K562 (cell line): Measurements from ENCODE around the gene SMIM35. TPM values are rescaled to one million over a fixed set of nuclear protein-coding genes. Genes with fewer than 3 reads are reported as not detected.

ENCODE experiments used
- ATAC-seq: fragments of 200-7000 bp; cut with Tn5 transposase; 3 replicates; pipeline ENCODE4 v1.9.1; 2020; ENCODE audit warnings: moderate library complexity
- BruUV-seq: library from RNA; stranded (reverse); fragments of 400-500 nt; replicated peaks from 2 replicates; lab custom pipeline; 2021; lab: Mats Ljungman, UMichigan
- CTCF ChIA-PET: fragments of 300-600 bp; formaldehyde crosslinking; extraction: SDS; loops from one replicate; lab custom pipeline; 2021; ENCODE audit warnings: low intra/inter-chr PET ratio; lab: Yijun Ruan, JAX
- POLR2A ChIA-PET: fragments of 300-600, 350-650 bp; sonication (Branson Sonifier 250); formaldehyde crosslinking; extraction: SDS; loops from one replicate; lab custom pipeline; 2021; ENCODE audit warnings: antibody characterized with exemption, inconsistent platforms; lab: Yijun Ruan, JAX
- DNase-seq, 4 experiments: peaks; one replicate each; pipeline versions ENCODE4 v3.0.0 to v3.0.0-alpha.2; 2011 to 2018; ENCODE audit warnings: low spot score in 3 of 4, mixed read lengths in 3 of 4; ENCODE audit errors: extremely low read depth in 1 of 4
- FAIRE-seq: peaks from 2 replicates; lab custom pipeline; 2011; peaks lifted over from hg19 to GRCh38; lab: Jason Lieb, UNC
- H2AFZ ChIP-seq: 2 replicates; pipeline ENCODE4 v1.6.0; 2011; ENCODE audit warnings: low read depth, low read length, control low read depth, inconsistent platforms
- H3K27ac ChIP-seq: fragments of 200-600 bp; 3 replicates; pipeline ENCODE4 v1.8.0; 2011; ENCODE audit warnings: low read depth, mild to moderate bottlenecking, control low read depth, inconsistent platforms, low read length, moderate library complexity, mixed read lengths; ENCODE audit errors: extremely low read depth
- H3K27me3 ChIP-seq, 2 experiments: fragments of 300-600 bp in 1 of 2; 2 replicates in 1 of 2; 3 replicates in 1 of 2; pipeline versions ENCODE4 v1.6.0 to v1.8.0; 2011; ENCODE audit warnings: inconsistent platforms in 2 of 2, low read length in 2 of 2, mild to moderate bottlenecking in 1 of 2, mixed read lengths in 1 of 2, moderate library complexity in 1 of 2; ENCODE audit not compliant: control insufficient read depth in 2 of 2, insufficient read depth in 2 of 2
- H3K36me3 ChIP-seq: fragments of 300-600 bp; 3 replicates; pipeline ENCODE4 v1.8.0; 2011; ENCODE audit warnings: mild to moderate bottlenecking, low read length, inconsistent platforms; ENCODE audit not compliant: control insufficient read depth, insufficient read depth
- H3K4me1 ChIP-seq, 2 experiments: fragments of 200-600 bp in 1 of 2; replicated peaks in 1 of 2; 2 replicates in 1 of 2; 3 replicates in 1 of 2; pipeline versions ENCODE4 v1.5.1 to v1.8.0; 2011; ENCODE audit warnings: inconsistent platforms in 2 of 2, low read length in 2 of 2, mild to moderate bottlenecking in 1 of 2, mixed read lengths in 1 of 2, moderate library complexity in 1 of 2; ENCODE audit not compliant: control insufficient read depth in 2 of 2, insufficient read depth in 2 of 2
- H3K4me2 ChIP-seq: 2 replicates; pipeline ENCODE4 v1.6.1; 2011; ENCODE audit warnings: low read length, control low read depth, inconsistent platforms, mixed read lengths; ENCODE audit not compliant: insufficient read depth
- H3K4me3 ChIP-seq: fragments of 200-600 bp; sonication (generic), shearing (Covaris generic); 2 replicates; pipeline ENCODE4 v1.5.1; 2016; ENCODE audit warnings: control low read depth, inconsistent platforms
- H3K79me2 ChIP-seq: fragments of 200-600 bp; 3 replicates; pipeline ENCODE4 v1.8.0; 2011; ENCODE audit warnings: low read length, inconsistent platforms; ENCODE audit not compliant: control insufficient read depth, insufficient read depth
- H3K9ac ChIP-seq, 2 experiments: 2 replicates each; pipeline versions ENCODE4 v1.6.0 to v1.6.1; 2011; ENCODE audit warnings: low read depth in 2 of 2, low read length in 2 of 2, control low read depth in 1 of 2, inconsistent platforms in 1 of 2, mild to moderate bottlenecking in 1 of 2, mixed read lengths in 1 of 2; ENCODE audit not compliant: insufficient read depth in 1 of 2
- H3K9me1 ChIP-seq: one replicate; pipeline ENCODE4 v1.6.0; 2011; ENCODE audit warnings: inconsistent platforms, mild to moderate bottlenecking, low read length, moderate library complexity; ENCODE audit not compliant: control insufficient read depth, insufficient read depth
- H3K9me3 ChIP-seq: replicated peaks from 2 replicates; pipeline ENCODE4 v1.5.1; 2011; ENCODE audit warnings: low read depth, low read length, inconsistent platforms; ENCODE audit not compliant: control insufficient read depth, insufficient read depth
- H4K20me1 ChIP-seq: replicated peaks from 2 replicates; pipeline ENCODE4 v1.6.1; 2011; ENCODE audit warnings: low read length, inconsistent platforms, mixed read lengths; ENCODE audit not compliant: control insufficient read depth, insufficient read depth
- ETV1 ChIP-seq: fragments of 450-650 bp; conservative IDR thresholded peaks from 2 replicates; pipeline ENCODE4 v1.6.1; 2016; ENCODE audit warnings: missing genetic modification characterization, control low read depth, low read depth, missing compliant biosample characterization
- FOXO4 ChIP-seq: fragments of 450-650 bp; formaldehyde crosslinking; IDR thresholded peaks from 2 replicates; pipeline ENCODE4 v1.4.0; 2020; ENCODE audit warnings: mild to moderate bottlenecking, moderate library complexity
- HMBOX1 ChIP-seq: sonication (generic); IDR thresholded peaks from 2 replicates; pipeline ENCODE4 v1.6.1; 2016
- LCOR ChIP-seq: sonication (generic); formaldehyde crosslinking; IDR thresholded peaks from 2 replicates; pipeline ENCODE4 v1.8.0; 2022; ENCODE audit warnings: mild to moderate bottlenecking, missing genetic modification reagents
- TAL1 ChIP-seq: fragments of 450-650 bp; IDR thresholded peaks from 2 replicates; pipeline ENCODE4 v1.6.1; 2016; ENCODE audit warnings: mild to moderate bottlenecking
- TRIM24 ChIP-seq, 2 experiments: fragments of 450-650 bp; IDR thresholded peaks; 2 replicates each; pipeline ENCODE4 v1.6.1; 2016
- ZBTB33 ChIP-seq: sonication (generic); formaldehyde crosslinking; IDR thresholded peaks from 2 replicates; pipeline ENCODE4 v1.8.1; 2023; ENCODE audit warnings: mild to moderate bottlenecking, missing genetic modification reagents
- WGBS: fragments of 100-300 bp; shearing (Covaris generic); methylation state at CpG from one replicate; pipeline ENCODE4 v1.1.6; 2016; ENCODE audit warnings: low coverage, mixed read lengths; ENCODE audit not compliant: insufficient coverage; ENCODE audit errors: missing lambda C conversion rate; 5-methylcytosine and 5-hydroxymethylcytosine counted together
- in situ Hi-C: fragments of 300-500 bp; cut with MboI; formaldehyde crosslinking; loops from 4 replicates; pipeline ENCODE4 v1.15.0; 2018; ENCODE audit warnings: inconsistent platforms, mixed read lengths
- intact Hi-C: fragments of 100-400 bp; cut with micrococcal nuclease; formaldehyde crosslinking; loops from 2 replicates; pipeline ENCODE4 v1.14.2; 2022
- polyA plus RNA-seq, 8 experiments: library from polyadenylated mRNA; depleted of rRNA in 4 of 8; stranded (reverse) in 5 of 8; unstranded in 3 of 8; fragments of >200 nt; fragmentation: Nextera tagmentation in 2 of 8; fragmentation: Illumina TruSeq in 1 of 8; extraction: Ambion mirVana in 2 of 8; extraction: Trizol in 1 of 8; gene quantifications; 2 replicates each; pipeline versions ENCODE4 v1.2.1 to v1.2.3, GENCODE V29; 2011 to 2014; ENCODE audit warnings: inconsistent platforms in 1 of 8, missing spikeins in 1 of 8
- total RNA-seq, 7 experiments: library from RNA; depleted of rRNA in 6 of 7; stranded (reverse); fragments of >200 nt in 6 of 7; fragmentation: Illumina TruSeq in 2 of 7; extraction: Trizol in 2 of 7; gene quantifications; 2 replicates each; pipeline versions ENCODE4 v1.2.1 to v1.2.3, GENCODE V29; 2011 to 2021; ENCODE audit warnings: low replicate concordance in 1 of 7

Gene SMIM35
- total and polyA plus RNA-seq, 9 of the 15 experiments (the other 6 are each of a cell fraction or from before 2014, with no cell fraction given), result 0.03 TPM; not detected in 7

GRCh38 chr11:117976445-117976844 is 110.3 kb downstream of the SMIM35 start (continued):
- no peak for TF ChIP-seq FOXO4 (CRISPR knock-in tag)
- peak; percentile 44 for TF ChIP-seq ETV1 (tag)
- TF ChIP-seq TAL1, result peak; percentile 56
- TF ChIP-seq TRIM24 (IDR thresholded peaks at IDR 0.05), result 0 out of 4 replicates have a peak, but pooled peaks of 1 of the 2 experiments have one; percentile 15
- no peak for TF ChIP-seq LCOR (CRISPR knock-in tag)

- no peaks in the 10 kb centered on the region for H3K9me3 ChIP-seq
- in situ Hi-C loops, result no loop called here
- no peak overlapping the region for H3K4me2 ChIP-seq
- ATAC-seq (no peak), FAIRE-seq (no peak), DNase-seq (peak in 1 of 4 experiments; percentile 2)
- no peaks in the 10 kb centered on the region for H3K27me3 ChIP-seq
- POLR2A ChIA-PET, result interaction anchor here (0.6 to 0.9 kb wide), 5 partner anchors 9 to 34 kb away, joined by 3 to 4 read pairs (median 3); no protein-coding TSS in a partner anchor
- H3K36me3 ChIP-seq, result no peaks in the 10 kb centered on the region; the same call in 2 of the 3 replicates
- CTCF ChIA-PET, result no interaction called here
- no peaks in the 10 kb centered on the region for H3K79me2 ChIP-seq
- H3K9ac ChIP-seq, result no peak overlapping the region
- no peak overlapping the region for H3K4me3 ChIP-seq
- H2AFZ ChIP-seq, result no peak overlapping the region
- intact Hi-C loops, result no loop called here
- WGBS, result 66% methylated on average over 4 of the region's 4 CpGs
- H4K20me1 ChIP-seq, result no peaks in the 10 kb centered on the region
- peaks cover 19 to 30% of the 10 kb centered on the region in 2 experiments for H3K4me1 ChIP-seq
- no TSS peak for BruUV-seq
- H3K9me1 ChIP-seq, result no peaks in the 10 kb centered on the region
- H3K27ac ChIP-seq, result no peak overlapping the region
- TF ChIP-seq ZBTB33 (CRISPR knock-in tag) (no peak), HMBOX1 (0 out of 2 replicates have a peak, but pooled peaks have one; percentile 15)
Measured at GRCh38 chr11:117973503-117973860, 113.3 kb downstream of the SMIM35 start.
